GM12864 (cell line): ENCODE results near the gene SLC24A4.

Experiments
- DNase-seq: peaks from one replicate; pipeline ENCODE4 v3.0.0-alpha.2; 2011; ENCODE audit warnings: low read depth
- H3K4me3 ChIP-seq: 2 replicates; pipeline ENCODE4 v1.5.1; 2011; ENCODE audit warnings: mild to moderate bottlenecking, low read depth, low read length, control low read depth
- TF ChIP-seq, protein P1 (sequence below): IDR thresholded peaks from 2 replicates; pipeline ENCODE4 v1.5.1; 2011; ENCODE audit warnings: low read depth, mild to moderate bottlenecking, moderate library complexity, low read length, control low read depth, inconsistent platforms; ENCODE audit errors: missing control alignments

The SLC24A4 gene

DNA sequence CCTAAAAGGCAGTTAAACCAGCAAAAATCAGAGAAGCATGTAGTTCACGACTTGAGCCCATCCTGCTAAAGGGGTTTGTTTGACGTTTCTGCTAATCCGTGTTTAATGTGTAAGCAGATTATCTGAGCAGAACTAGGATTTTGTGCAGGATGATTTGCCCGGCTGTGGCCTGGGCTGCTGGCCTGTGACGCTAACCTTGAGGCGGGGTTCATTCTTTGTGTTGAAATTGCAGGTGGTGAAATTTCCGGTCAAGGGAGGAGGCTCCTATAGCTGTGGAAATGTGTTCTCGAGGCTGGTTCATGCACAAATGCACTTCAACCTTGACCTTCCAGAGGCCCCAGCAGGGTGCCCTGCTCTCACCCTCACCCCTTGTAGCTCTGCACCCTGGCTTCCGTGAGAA, 63.7 kb downstream of the SLC24A4 start:
- DNase-seq = no peak
- no peak overlapping the region for H3K4me3 ChIP-seq
- TF ChIP-seq, protein P1, sequence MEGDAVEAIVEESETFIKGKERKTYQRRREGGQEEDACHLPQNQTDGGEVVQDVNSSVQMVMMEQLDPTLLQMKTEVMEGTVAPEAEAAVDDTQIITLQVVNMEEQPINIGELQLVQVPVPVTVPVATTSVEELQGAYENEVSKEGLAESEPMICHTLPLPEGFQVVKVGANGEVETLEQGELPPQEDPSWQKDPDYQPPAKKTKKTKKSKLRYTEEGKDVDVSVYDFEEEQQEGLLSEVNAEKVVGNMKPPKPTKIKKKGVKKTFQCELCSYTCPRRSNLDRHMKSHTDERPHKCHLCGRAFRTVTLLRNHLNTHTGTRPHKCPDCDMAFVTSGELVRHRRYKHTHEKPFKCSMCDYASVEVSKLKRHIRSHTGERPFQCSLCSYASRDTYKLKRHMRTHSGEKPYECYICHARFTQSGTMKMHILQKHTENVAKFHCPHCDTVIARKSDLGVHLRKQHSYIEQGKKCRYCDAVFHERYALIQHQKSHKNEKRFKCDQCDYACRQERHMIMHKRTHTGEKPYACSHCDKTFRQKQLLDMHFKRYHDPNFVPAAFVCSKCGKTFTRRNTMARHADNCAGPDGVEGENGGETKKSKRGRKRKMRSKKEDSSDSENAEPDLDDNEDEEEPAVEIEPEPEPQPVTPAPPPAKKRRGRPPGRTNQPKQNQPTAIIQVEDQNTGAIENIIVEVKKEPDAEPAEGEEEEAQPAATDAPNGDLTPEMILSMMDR = no peak

DNA sequence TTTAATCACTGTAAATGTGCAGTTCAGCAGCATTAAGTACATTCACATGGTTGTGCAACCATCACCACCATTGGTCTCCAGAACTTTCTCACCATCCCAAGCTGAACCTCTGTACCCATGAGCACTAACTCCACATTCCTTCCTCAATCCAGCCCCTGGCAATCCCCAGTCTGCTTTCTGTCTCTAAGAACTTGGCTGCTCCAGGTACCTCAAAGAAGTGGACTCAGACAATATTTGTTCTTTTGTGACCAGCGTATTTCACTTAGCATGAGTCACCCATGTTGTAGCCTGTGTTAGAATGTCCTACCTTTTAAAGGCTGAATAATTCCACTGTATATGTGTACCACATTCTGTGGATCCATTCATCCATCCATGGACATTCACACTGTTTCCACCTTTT, 64.6 kb downstream of the SLC24A4 start:
- TF ChIP-seq, protein P1 = no peak
- no peak overlapping the region for H3K4me3 ChIP-seq
- no peak for DNase-seq

DNA sequence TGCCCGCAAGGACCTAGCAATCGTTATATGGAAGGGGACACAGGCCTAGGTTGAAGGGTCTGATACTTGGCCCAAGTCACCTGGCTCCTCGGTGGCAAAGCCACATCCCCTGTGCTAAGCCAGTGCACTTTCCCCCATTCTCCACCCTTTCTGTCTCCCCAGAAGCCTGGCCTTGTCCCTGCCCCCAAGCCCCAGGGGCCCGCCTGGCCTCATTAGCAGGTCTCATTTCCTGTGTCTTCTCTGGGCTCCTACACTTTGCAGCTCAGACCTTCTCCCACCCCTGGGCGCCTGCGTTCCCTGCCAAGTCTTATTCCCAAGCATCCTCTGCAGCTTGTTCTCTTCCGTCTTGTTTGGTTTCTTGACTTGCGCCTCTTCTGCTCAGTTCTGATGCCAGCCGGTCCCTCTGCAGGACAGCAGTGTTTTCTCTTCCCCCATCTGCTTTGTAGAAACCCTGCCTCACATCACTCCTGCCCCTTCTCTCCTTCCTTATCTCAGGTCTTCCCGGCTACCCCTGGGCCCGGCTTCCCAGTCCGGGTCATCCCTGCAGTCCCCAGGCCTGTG, 66.7 kb downstream of the SLC24A4 start:
- TF ChIP-seq, protein P1 = no peak
- DNase-seq = no peak
- no peak overlapping the region for H3K4me3 ChIP-seq

DNA sequence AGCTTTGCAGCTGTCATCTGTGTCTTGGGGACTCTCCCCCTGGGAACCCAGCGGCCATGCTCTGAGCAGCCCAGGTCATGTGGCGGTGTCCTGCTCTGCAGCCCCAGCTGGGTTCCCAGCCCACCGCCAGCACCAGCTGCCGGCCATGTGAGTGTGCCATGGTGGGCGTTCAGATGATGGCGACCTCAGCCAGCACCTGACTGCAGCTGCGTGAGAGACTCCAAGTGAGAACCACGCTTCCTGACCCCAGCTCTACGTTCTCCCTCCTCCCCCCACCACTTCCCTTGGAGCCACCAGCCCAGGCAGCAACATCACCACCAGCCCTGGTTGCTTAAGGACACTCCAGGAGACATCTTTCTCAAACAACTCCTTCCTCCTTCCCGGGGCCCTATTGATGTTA, 68.8 kb downstream of the SLC24A4 start:
- no peak overlapping the region for H3K4me3 ChIP-seq
- TF ChIP-seq, protein P1 = no peak
- DNase-seq = no peak

DNA sequence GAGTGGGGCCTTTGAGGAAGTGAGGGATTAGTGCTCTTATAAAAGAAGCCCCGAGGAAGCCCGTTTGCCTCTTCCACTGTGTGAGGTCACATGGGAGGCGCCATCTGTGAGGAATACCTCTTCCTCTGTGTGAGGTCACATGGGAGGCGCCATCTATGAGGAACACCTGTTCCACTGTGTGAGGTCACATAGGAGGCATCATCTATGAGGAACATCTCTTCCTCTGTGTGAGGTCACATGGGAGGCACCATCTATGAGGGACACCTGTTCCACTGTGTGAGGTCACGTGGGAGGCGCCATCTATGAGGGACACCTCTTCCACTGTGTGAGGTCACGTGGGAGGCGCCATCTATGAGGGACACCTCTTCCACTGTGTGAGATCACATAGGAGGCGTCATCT, 69.7 kb downstream of the SLC24A4 start:
- TF ChIP-seq, protein P1 = no peak
- no peak overlapping the region for H3K4me3 ChIP-seq
- no peak for DNase-seq

DNA sequence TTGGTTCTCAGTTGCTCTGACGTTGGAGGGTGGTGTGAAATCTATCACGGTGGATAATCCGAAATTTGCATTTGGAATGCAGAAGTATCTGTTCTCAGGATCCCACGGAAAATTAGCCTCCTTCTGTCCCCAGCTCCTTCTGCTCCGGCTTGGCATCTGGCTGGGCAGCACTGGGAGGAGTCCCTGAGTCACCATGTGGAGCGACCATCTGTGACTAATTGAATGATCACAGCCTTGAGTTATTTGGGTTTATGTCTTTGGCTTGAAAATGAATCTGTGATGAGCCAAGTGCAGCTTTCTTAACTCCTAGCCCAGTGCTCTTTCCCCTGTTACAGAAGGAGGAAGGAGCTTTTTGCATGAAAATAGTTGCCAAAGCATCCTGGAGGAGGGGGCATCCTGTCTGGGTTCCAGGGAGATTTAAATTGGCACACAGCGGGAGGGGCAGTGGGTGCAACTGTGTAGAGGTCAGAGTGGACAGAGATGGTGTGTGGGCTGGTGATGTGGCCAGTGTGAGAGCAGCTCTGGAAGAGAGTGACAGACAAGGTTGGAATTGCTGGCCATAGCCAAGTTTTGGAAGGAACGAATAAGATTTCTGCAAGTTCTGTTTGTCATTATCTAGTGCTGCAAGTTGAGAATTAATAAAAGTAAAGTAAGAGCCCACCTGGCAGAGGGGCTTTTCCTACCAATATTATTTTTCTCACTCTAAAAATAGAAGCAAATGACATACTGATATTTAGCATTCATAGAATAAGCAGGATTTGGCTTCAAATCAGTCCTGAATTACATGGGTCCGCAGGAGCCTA, 74.4 kb downstream of the SLC24A4 start:
- TF ChIP-seq, protein P1 = no peak
- DNase-seq = no peak
- H3K4me3 ChIP-seq = no peak overlapping the region
